Esophagus muscularis mucosa (tissue), 4 donors: ENCODE data around the gene ERG28.

ENCODE experiments used
- CTCF ChIP-seq, 3 experiments: fragments of 200-600 bp in 2 of 3; fragments of 450-650 bp in 1 of 3; sonication (generic) in 2 of 3; IDR thresholded peaks; one replicate each; pipeline ENCODE4 v1.5.1; 2017 to 2019; ENCODE audit warnings: antibody characterized with exemption in 3 of 3, mild to moderate bottlenecking in 2 of 3, moderate library complexity in 1 of 3
- EP300 ChIP-seq: sonication (generic); formaldehyde crosslinking; IDR thresholded peaks from one replicate; pipeline ENCODE4 v1.6.1; 2017; ENCODE audit warnings: antibody characterized with exemption
- POLR2A ChIP-seq: fragments of 450-650 bp; IDR thresholded peaks from one replicate; pipeline ENCODE4 v1.6.1; 2017; ENCODE audit warnings: antibody characterized with exemption, moderate library complexity, mild to moderate bottlenecking, low read depth
- POLR2AphosphoS5 ChIP-seq, 2 donors: sonication (generic); formaldehyde crosslinking; IDR thresholded peaks; one replicate each; pipeline ENCODE4 v1.6.1; 2017; ENCODE audit warnings: antibody characterized with exemption in 2 of 2

GRCh38 chr14:75658957-75659356 lies 1.7 kb downstream of the ERG28 start:
- TF ChIP-seq CTCF (IDR thresholded peaks at IDR 0.05) (no peak), EP300 (no peak), POLR2A (no peak), POLR2AphosphoS5 (IDR thresholded peaks at IDR 0.05) (no peak)
